Heart right ventricle (tissue), 16 donors: ENCODE results near the gene ZFP57. TPM values are rescaled to one million over a fixed set of nuclear protein-coding genes. Genes with fewer than 3 reads are reported as not detected.
"Not testable (repeated sequence)": the region's sequence is repeated elsewhere in the genome, so short reads cannot be mapped to it uniquely, and the experiment has no call there.

ENCODE experiments used
- ATAC-seq, 8 donors: fragments of 200-7000 bp; cut with Tn5 transposase; one replicate each; pipeline ENCODE4 v1.9.1; 2020; ENCODE audit warnings: mild to moderate bottlenecking in 8 of 8, moderate library complexity in 8 of 8, moderate number of reproducible peaks in 1 of 8
- DNase-seq, 2 donors: peaks; one replicate each; pipeline ENCODE4 v3.0.0-alpha.2; 2020
- H3K27ac ChIP-seq, 10 donors: fragments of 200-600 bp; sonication (generic) in 2 of 10; one replicate each; pipeline versions ENCODE4 v1.5.0 to v1.8.0; 2020 to 2022; ENCODE audit warnings: mild to moderate bottlenecking in 3 of 10
- H3K27me3 ChIP-seq, 7 donors: fragments of 200-600 bp; one replicate each; pipeline ENCODE4 v1.8.0; 2021 to 2022; ENCODE audit warnings: mild to moderate bottlenecking in 2 of 7
- H3K36me3 ChIP-seq, 9 donors: fragments of 200-600 bp; sonication (generic) in 1 of 9; one replicate each; pipeline versions ENCODE4 v1.5.0 to v1.8.0; 2020 to 2022; ENCODE audit warnings: mild to moderate bottlenecking in 2 of 9
- H3K4me1 ChIP-seq, 9 donors: fragments of 200-600 bp; sonication (generic) in 1 of 9; one replicate each; pipeline versions ENCODE4 v1.5.0 to v1.8.0; 2020 to 2022; ENCODE audit warnings: mild to moderate bottlenecking in 4 of 9
- H3K4me3 ChIP-seq, 10 donors: fragments of 200-600 bp; sonication (generic) in 2 of 10; one replicate each; pipeline versions ENCODE4 v1.5.0 to v1.8.0; 2020 to 2022; ENCODE audit warnings: mild to moderate bottlenecking in 7 of 10, moderate library complexity in 2 of 10
- H3K9me3 ChIP-seq, 11 donors: fragments of 200-600 bp in 10 of 11; sonication (generic) in 2 of 11; one replicate each; pipeline versions ENCODE4 v1.5.0 to v1.8.0; 2013 to 2022; ENCODE audit warnings: mild to moderate bottlenecking in 2 of 11, control low read depth in 1 of 11, moderate library complexity in 1 of 11
- WGBS, 2 donors: extraction: QIAGEN DNeasy Blood & Tissue Kit; methylation state at CpG; one replicate each; pipeline ENCODE4 v1.1.7; 2013; ENCODE audit warnings: inconsistent platforms in 1 of 2; 5-methylcytosine and 5-hydroxymethylcytosine counted together
- intact Hi-C, 10 donors: fragments of 100-400 bp; cut with DNase I; formaldehyde crosslinking; loops; one replicate each; pipeline versions ENCODE4 v1.11.1 to v1.14.2; 2022
- polyA plus RNA-seq, 2 donors: library from polyadenylated mRNA; stranded (reverse); fragments of 200-250 nt; gene quantifications; one replicate each; pipeline ENCODE4 v1.2.3, GENCODE V29; 2013
- total RNA-seq, 10 donors: library from RNA; stranded (reverse); fragmentation: NEBNext Ultra II Directional in 3 of 10; extraction: Animal tissue kit (Norgen Biotek cat#: 25700) in 3 of 10; gene quantifications; one replicate each; pipeline versions ENCODE4 v1.2.1 to v1.2.4, GENCODE V29; 2021 to 2023
- TF ChIP-seq, protein P1 (sequence below), 9 donors: fragments of 200-600 bp; sonication (generic) in 2 of 9; IDR thresholded peaks; one replicate each; pipeline versions ENCODE4 v1.5.0 to v1.8.0; 2021 to 2022; ENCODE audit warnings: antibody characterized with exemption in 9 of 9, mild to moderate bottlenecking in 5 of 9, moderate library complexity in 1 of 9
- donor health status: Arrhythmogenic right ventricular cardiomyopathy.
- donor health status: ischemic (EF 13 %, LVEDD 7.1; RV severe dilation, severe dysfunction).
- donor health status: healthy with polysubstance abuse.
- donor health status: DM: no; HTN: yes; CAD: no.
- donor health status: DM: no; HTN: no; CAD: no.
- donor health status: ischemic (EF 25% LVEDD 6.9; RV normal size, moderate dysfunction).
- donor health status: ischemic (EF 25% LVEDD 5.7; RV mildly dilated, moderate dysfunction).
- donor health status: healthy.
- donor health status: DM: yes; HTN: yes; CAD: no.
- donor health status: Ischemic cardiomyopathy.
- donor health status: ischemic (EF 35%, LVEDD 5.7; RV mildly dilated, moderate dysfunction).
- donor health status: nonischemic (EF 11% LVEDD 7.7; RV severe dilation, severe dysfunction).
- donor health status: DM: yes; HTN: yes; CAD: no.
- donor health status: PGD.
- donor health status: ischemic (EF 29% LVEDD 5.4; RV normal size, mild dysfunction).
- donor health status: nonischemic (EF 23%, LVEDD 6.1; RV moderate dilation, normal function).

The ZFP57 gene
- total and polyA plus RNA-seq, 12 donors = 0.06 to 14.7 (median 2.5) TPM; not detected in 7

DNA sequence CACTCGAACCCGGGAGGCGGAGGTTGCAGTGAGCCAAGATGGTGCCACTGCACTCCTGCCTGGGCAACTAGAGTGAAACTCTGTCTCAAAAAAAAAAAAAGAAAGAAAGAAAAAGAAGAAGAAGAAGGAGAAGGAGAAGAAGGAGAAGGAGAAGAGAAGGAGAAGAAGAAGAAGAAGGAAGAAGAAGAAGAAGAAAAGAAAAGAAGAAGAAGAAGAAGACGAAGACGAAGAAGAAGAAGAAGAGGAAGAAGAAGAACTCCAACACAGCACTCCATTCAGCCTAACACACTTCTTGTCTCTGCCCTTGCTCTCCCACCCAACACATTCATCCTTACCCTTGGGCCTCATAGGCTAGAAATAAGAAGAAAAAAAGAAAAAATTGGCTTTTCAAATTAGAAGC, 6.9 kb downstream of the ZFP57 start:
- WGBS, 2 donors = 88 to 92% methylated on average over 5 of the region's 5 CpGs
- no peak overlapping the region for H3K4me3 ChIP-seq
- ATAC-seq (no peak), DNase-seq (no peak)
- intact Hi-C loops = no loop called here
- H3K4me1 ChIP-seq = peaks cover 0 to 6% (median 0%) of the 10 kb centered on the region in 9 donors
- TF ChIP-seq, protein P1, sequence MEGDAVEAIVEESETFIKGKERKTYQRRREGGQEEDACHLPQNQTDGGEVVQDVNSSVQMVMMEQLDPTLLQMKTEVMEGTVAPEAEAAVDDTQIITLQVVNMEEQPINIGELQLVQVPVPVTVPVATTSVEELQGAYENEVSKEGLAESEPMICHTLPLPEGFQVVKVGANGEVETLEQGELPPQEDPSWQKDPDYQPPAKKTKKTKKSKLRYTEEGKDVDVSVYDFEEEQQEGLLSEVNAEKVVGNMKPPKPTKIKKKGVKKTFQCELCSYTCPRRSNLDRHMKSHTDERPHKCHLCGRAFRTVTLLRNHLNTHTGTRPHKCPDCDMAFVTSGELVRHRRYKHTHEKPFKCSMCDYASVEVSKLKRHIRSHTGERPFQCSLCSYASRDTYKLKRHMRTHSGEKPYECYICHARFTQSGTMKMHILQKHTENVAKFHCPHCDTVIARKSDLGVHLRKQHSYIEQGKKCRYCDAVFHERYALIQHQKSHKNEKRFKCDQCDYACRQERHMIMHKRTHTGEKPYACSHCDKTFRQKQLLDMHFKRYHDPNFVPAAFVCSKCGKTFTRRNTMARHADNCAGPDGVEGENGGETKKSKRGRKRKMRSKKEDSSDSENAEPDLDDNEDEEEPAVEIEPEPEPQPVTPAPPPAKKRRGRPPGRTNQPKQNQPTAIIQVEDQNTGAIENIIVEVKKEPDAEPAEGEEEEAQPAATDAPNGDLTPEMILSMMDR (IDR thresholded peaks at IDR 0.05) = no peak
- no peaks in the 10 kb centered on the region for H3K9me3 ChIP-seq
- H3K27ac ChIP-seq = no peak overlapping the region
- peaks cover 0 to 27% (median 9%) of the 10 kb centered on the region in 7 donors for H3K27me3 ChIP-seq
- no peaks in the 10 kb centered on the region for H3K36me3 ChIP-seq

DNA sequence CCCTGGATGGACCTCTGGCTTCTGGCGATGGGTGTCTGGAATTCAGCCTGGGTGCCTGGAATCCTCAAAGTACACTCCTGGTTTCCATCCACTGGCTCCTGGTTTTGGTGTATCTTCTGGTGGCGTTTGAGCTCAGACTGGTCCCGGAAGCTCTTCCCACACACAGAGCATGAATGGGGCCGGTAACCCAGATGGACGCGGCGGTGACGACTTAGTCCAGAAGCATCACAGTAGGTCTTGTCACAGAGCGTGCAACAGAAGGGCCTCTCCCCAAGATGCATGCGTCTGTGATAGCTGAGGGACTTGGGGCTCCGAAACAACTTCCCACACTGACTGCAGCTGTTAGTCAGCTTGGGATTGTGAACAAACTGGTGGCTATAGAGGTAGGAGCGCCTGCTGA, 7.8 kb downstream of the ZFP57 start:
- H3K4me3 ChIP-seq = no peak overlapping the region

DNA sequence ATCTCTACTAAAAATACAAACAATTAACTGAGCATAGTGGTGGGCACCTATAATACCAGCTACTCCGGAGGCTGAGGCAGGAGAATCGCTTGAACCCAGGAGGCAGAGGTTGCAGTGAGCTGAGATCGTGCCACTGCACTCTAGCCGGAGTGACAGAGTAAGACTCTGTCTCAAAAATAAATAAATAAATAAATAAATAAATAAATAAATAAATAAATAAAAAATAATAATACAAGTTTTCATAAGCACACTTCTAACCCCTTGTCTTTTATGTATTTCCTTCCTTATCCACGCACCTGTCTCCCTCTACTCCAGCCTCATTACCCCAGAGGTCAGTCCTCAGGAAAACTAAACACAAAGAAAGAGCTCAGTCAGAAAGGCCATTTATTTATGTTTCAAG, 8.8 kb downstream of the ZFP57 start:
- intact Hi-C loops, ATAC-seq, H3K9me3 ChIP-seq, H3K36me3 ChIP-seq, H3K4me3 ChIP-seq, H3K27ac ChIP-seq, DNase-seq, H3K4me1 ChIP-seq: not testable (repeated sequence)
- WGBS, 2 donors = 89 to 93% methylated on average over 5 of the region's 5 CpGs
- H3K27me3 ChIP-seq = peaks cover 0 to 29% (median 10%) of the 10 kb centered on the region in 7 donors

More for the DNA sequence above, 7.8 kb downstream of the ZFP57 start:
- intact Hi-C loops = no loop called here
- Histone ChIP-seq H3K9me3 (no peaks in the 10 kb centered on the region), H3K27me3 (peaks cover 0 to 29% (median 10%) of the 10 kb centered on the region in 7 donors), H3K27ac (no peak overlapping the region), H3K36me3 (no peaks in the 10 kb centered on the region), H3K4me1 (peaks cover 0 to 6% (median 0%) of the 10 kb centered on the region in 9 donors)
- WGBS, 2 donors = 91 to 92% methylated on average over 12 of the region's 12 CpGs
- DNase-seq (no peak), ATAC-seq (no peak)
- TF ChIP-seq, protein P1 (IDR thresholded peaks at IDR 0.05) = no peak

DNA sequence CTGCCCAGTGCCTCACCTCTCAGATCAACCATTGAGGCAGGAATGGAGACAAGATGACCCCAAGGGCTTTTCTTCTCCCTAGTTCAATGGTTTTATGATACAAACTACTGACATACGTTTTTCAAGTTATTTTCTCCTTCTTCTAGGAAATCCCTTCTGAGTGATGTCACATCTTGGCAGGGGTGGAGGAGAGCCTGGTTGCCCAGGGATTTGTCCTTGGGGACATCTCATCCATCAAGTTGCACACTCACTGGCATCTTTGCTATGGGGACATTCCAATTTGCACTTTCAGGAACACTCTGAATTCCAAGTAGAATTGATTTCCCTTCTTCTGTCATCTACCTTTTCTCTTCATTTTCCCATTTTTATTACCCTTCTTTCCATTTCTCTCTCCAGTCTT, 9.9 kb downstream of the ZFP57 start:
- no peaks in the 10 kb centered on the region for H3K9me3 ChIP-seq
- H3K27ac ChIP-seq = no peak overlapping the region
- WGBS, 2 donors = 30 to 45% methylated on average over 1 of the region's 1 CpG
- peaks cover 0 to 2% (median 0%) of the 10 kb centered on the region in 9 donors for H3K4me1 ChIP-seq
- no peak for ATAC-seq
- TF ChIP-seq, protein P1 (IDR thresholded peaks at IDR 0.05) = no peak
- H3K36me3 ChIP-seq = no peaks in the 10 kb centered on the region
- peaks cover 0 to 29% (median 10%) of the 10 kb centered on the region in 7 donors for H3K27me3 ChIP-seq
- no peak for DNase-seq
- intact Hi-C loops = no loop called here
- no peak overlapping the region for H3K4me3 ChIP-seq

DNA sequence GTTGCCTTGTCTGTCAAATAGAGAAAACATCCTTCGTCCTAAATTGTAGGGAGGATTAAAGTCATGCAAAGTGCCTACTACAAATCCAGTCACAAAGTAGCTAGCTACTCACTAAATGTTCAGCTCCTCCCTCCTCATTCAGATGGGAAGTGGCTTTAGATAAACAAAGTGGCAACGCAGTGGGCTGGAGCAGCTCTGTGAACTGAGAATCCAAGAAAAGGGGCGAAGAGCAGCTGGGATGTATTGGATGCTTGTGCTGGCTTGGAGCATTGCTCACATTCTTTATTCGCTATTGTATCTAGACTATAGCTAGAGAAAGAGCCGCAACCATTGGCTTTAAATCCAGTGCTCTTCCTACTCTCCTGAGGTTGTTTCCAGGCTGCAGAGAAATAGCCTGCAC, 13.8 kb downstream of the ZFP57 start:
- Histone ChIP-seq H3K27me3 (peaks cover 0 to 53% (median 20%) of the 10 kb centered on the region in 7 donors), H3K27ac (no peak overlapping the region), H3K36me3 (no peaks in the 10 kb centered on the region), H3K4me3 (no peak overlapping the region), H3K9me3 (no peaks in the 10 kb centered on the region), H3K4me1 (peaks cover 0 to 9% (median 0%) of the 10 kb centered on the region in 9 donors)
- no peak for DNase-seq
- intact Hi-C loops = no loop called here
- WGBS, 2 donors = 36 to 43% methylated on average over 5 of the region's 5 CpGs
- TF ChIP-seq, protein P1 (IDR thresholded peaks at IDR 0.05) = no peak
- ATAC-seq = no peak
